GM18520 (cell line): Measurements from ENCODE around the gene MORN1.

Experiments used
- ATAC-seq: cut with Tn5 transposase; IDR thresholded peaks from one replicate; pipeline ENCODE4 v1.9.1; 2021; ENCODE audit not compliant: unreplicated experiment

Gene MORN1

GRCh38 chr1:2375923-2376260 is 15.5 kb downstream of the MORN1 start:
- no peak for ATAC-seq

- no peak for ATAC-seq
Observed at GRCh38 chr1:2375246-2375922, 16.0 kb downstream of the MORN1 start.

DNA sequence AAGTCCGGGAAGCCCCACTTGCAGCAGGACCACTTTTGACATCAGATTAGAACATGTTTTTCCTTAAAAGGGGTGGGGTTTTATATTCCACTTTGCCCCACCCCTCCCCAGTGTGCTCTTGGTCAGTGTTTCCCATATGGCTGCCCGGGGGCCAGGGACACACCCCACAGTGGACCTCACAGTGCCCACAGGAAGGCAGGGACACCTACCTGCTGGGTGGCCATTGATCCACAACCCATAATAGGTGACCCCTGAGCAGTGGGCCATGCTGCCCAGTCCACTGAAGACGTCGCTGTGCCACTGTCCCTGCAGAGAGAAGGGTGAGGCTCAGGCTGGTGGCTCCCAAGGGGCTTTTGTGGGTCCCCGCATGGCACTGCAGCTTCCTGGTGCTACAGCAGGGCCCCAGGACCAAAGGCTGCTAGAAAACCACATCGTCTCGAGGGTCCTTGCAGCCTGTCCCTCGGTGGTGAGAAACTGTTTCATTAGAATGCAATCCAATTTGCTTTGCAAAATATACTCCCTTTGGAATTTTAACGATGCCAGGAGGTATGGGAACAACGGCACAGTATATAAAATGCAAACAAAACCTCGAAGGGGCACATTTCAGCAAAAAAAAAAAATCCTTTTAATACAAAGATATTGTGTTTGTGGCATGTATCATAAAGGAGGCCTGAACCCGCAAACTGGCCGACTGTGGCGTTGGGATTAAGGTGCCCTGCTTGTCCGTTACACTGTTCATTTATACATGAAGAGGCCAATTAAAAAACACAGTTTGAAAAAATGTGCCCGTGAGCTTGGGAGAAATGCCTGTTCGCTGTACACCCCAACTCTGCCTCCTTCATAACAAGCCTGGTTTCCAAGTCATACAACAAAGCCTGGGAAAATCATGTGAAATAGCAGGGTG is 16.9 kb downstream of the MORN1 start:
- ATAC-seq, result no peak

DNA sequence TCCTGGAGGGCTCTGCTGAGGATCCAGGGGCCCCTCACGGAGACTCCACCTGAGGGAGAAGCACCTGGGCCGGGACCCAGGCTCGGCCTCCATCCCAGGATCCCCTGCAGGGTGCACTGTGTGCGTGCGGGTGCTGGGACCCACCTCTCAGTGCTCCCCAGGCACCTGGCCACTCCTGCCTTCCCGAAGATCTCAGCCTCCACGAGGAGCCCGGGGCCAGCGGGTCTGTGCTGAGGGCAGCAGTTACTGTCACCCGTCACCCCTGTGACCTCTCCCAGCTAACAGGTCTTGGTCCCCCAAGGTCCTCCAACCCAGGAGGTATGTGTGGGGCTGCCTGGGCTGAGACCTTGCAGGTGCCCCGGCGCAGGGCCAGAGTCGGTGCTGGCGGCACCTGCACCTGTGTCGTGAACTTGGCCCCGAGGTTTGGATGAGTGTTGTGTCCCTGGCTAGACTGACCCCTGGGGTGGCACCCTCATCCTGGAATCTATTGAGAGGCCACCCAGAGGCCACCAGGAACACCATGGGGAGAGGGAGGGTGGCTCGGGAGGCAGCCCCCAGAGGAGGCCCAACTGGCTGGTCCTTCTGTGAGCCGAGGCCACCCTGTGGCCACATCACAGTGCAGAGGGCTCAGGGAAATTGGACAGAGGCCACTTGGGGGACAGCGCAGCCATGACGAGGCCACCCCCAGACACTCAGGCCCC is 17.7 kb downstream of the MORN1 start:
- no peak for ATAC-seq

- ATAC-seq, result no peak
Observed at GRCh38 chr1:2372551-2373490, 18.5 kb downstream of the MORN1 start.

GRCh38 chr1:2368053-2368744 is 23.2 kb downstream of the MORN1 start:
- no peak for ATAC-seq

- no peak for ATAC-seq
Observed at GRCh38 chr1:2363847-2364513, 27.4 kb downstream of the MORN1 start.

- no peak for ATAC-seq
Observed at GRCh38 chr1:2360588-2361364, 30.6 kb downstream of the MORN1 start.

DNA sequence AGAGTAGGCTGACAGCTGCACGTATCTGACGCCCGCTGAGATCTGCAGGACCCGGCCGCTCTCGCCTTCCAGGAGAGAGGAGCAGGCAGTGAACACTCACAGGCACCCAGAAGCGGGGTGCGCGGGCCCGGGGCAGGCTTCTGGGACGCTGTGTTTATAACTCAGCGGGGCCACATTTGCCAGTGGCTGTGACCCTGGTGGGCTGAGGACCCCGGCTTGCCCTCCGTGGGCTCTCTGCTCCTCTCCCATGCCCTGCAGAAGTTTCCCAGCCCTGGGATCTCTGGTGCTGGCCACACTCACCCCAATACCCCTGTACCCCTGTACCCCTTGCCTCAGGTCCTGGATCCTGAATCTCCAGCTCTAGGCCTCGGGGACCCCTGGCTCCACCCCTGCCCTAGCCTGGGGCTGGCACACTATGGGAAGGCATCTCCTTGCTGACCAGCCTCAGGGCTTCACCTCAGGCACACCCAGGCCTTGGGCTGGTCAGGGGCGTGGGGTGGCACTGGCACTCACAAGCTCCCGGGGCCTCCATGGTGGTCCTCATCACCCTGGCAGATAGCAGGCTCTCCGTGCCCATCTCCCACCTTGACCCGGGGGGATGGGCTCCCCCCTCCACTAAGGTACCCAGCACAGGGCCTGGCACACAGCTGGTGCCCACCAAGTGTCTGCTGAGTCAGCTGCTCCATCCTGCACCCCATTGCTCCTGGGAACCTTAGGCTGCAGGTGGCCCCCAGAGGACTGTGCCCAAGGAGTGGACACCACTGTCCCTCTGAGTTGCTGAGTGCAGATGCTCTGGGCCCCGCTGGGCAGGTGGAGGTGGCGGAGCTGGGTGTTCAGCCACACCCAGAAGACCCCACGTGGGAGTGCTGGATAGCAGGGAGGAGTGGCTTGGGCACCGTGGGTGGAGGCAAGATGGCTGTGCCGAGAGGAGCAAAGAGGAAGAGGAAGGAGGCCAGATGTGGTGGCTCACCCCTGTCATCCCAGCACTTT is 32.4 kb downstream of the MORN1 start:
- no peak for ATAC-seq

GRCh38 chr1:2358072-2358471 is 33.3 kb downstream of the MORN1 start:
- no peak for ATAC-seq

DNA sequence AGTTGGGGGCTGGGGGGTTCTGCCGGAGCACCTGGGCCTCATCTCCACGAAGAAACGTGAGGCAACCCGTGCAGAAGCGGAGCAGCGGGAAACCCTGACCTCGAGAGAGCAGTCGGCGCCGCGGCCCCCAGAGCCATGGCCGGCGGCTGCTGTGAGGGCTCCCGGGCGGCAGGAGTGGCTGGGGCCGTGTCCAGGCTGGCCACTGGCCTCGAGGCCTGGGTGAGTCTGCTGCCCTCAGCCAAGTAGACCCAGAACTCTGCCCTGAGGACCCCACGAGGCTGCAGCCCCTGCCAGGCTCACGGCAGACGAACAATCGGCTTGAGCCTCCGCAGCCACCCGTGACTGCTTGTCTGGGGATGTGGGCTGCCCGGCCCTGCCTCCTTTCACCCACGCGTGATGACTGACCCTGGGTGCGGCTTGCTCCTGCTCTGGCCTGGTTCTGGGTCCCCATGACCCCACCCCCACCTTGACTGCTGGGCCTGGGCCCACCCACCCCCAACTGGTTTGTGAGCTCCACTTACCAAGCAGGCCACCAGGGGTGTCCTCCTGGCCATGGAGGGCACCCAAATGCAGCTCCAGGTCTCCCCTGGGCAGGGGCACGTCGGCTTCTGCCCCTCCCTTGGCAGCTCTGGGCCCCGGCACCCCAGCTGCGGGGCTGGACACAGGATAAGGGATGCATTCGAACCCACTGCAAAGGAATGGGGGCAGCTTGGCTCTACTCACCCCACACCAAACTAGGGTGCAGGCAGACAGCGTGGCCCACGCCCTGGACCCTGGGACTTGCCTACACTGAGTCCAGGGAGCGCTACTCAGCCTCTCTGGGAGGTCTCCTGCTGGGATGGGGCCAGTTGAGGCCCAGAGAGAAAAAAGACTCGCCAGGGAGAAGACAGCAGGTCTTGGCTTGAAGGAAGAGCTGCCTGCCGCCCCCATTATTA is 34.2 kb downstream of the MORN1 start:
- no peak for ATAC-seq

DNA sequence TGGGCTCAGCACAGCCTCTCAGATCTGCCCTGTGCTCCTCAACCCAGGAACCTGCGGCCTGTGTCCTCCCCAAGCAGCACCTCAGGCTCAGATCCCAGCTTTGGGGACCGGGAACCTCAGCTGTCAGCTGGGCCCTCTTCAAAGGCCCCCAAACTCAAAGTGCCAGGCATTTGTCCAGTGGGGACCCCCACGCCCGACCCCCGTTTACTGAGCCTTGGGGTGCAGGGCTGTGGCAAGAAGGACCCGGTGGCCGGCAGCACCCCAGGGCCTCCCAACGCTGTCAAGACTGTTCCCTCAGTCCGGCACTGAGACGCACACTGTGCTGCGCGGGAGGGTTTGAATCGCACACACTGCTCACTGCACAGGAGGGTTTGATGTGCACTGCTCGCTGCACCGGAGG is 35.0 kb downstream of the MORN1 start:
- no peak for ATAC-seq

DNA sequence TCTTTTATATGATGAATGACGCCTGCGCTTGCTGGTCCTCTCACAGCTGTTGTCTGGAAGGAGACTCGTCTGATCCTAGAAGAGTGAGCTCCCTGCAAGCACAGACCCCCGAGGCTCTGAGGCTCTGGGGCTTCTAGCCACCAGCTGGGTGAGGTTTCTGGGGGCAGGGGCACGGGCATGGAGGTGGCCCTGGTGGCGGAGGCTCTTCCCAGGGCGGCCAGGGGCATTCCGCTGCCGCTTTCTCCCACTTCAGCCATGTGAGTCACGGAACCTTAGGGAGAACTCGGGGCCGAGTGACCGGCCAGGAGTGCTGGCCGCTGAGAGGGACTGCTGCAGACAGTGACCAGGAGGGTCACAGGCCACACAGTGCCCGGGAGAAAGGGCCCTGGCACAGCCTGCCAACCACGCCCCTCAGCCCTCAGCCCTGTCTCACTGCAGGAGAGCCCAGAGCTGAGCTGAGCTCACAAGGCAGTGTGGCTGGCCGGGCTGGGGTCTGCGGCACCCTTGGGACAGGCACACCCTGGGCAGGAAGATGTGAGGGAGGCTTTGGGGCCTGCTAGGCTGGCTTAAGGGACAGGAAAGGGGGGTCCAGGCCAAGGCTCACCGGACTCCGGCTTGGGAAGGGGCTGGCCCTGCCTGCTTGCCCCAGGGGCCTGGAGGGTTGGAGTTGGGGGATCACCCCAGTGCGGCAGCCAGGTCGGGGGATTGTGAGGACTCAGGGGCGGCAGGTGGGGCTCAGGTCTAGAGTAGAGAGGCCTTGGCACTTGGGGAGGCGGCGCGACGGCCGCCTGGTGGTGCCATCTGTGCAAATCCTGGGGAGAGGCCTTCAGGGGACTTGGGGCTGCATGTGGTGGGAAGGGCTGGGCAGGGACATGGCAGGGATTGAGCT is 35.7 kb downstream of the MORN1 start:
- no peak for ATAC-seq

DNA sequence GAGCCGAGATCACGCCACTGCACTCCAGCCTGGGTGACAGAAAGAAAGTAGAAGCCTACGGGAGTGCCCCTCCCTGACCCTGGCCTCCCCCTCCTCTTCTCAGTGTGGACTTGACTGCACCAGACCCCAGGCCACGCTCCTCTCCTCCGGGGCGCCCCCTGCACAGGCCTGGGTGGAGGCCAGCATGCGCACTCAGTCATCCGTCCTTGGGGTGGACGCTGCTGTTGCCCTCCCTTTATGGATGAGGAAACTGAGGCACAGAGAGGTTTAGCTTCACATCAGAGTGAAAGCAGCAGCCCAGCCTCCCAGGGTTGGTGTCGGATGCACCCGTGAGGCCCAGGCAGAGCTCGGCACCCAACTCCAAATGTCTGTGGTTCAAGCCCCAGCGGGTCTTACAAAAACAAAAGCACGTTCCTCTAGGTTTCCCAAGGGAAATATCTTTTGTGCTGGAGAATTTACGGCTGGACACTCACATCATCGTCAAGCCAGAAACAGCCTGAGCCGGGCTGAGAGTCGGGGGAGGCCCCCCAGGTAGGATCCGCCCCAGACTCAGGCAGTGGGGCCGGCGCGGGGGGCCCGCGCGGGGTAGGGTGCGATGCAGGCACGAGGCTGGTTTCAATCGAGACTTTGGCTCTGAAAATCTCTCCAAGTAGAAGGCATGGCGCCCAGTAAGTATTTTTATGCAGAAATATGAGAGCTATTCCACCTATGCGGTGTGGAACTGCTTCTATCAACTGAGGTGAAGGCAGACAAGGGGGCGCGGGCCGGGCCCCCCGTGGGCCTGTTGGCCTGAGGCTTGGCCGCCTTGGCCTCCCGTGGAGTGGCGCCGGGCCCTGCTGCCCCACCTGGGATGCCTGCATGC is 36.6 kb downstream of the MORN1 start:
- no peak for ATAC-seq
